ENCODE data around the gene ISOC1. TPM values are rescaled to one million over a fixed set of nuclear protein-coding genes. Genes with fewer than 3 reads are reported as not detected.

The ISOC1 gene
- total RNA-seq, 1 experiment from 2014 or later: 25.7 TPM

DNA sequence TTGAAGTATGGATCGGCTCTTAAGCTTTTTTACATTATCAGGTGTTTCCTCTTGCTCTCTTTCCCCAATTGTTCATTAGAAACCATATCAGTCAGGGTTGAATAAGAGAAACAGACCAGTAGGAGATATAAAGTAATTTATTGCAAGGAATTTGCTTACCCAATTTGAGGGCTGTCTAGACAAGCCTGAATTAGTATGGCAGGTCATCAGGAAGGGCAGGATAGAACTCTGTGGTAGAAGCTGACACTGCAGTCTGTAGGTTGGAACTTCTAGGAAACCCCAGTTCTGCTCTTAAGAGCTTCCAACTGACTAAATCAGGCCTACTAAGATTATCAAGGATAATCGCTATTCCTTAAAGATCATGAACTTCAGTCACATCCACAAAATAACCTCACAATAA, 24.3 kb downstream of the ISOC1 start:
- TF ChIP-seq, protein P1, sequence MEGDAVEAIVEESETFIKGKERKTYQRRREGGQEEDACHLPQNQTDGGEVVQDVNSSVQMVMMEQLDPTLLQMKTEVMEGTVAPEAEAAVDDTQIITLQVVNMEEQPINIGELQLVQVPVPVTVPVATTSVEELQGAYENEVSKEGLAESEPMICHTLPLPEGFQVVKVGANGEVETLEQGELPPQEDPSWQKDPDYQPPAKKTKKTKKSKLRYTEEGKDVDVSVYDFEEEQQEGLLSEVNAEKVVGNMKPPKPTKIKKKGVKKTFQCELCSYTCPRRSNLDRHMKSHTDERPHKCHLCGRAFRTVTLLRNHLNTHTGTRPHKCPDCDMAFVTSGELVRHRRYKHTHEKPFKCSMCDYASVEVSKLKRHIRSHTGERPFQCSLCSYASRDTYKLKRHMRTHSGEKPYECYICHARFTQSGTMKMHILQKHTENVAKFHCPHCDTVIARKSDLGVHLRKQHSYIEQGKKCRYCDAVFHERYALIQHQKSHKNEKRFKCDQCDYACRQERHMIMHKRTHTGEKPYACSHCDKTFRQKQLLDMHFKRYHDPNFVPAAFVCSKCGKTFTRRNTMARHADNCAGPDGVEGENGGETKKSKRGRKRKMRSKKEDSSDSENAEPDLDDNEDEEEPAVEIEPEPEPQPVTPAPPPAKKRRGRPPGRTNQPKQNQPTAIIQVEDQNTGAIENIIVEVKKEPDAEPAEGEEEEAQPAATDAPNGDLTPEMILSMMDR (IDR thresholded peaks at IDR 0.05): no peak
- TF ChIP-seq TCF7L2 (IDR thresholded peaks at IDR 0.05; ENCODE audit: low read depth, low read length) (no peak), POLR2AphosphoS5 (IDR thresholded peaks at IDR 0.05; ENCODE audit: low read depth, low read length) (no peak), SIN3A (IDR thresholded peaks at IDR 0.05; ENCODE audit: borderline replicate concordance, insufficient read depth, low read depth, low read length) (no peak)
- TF ChIP-seq, protein P2, sequence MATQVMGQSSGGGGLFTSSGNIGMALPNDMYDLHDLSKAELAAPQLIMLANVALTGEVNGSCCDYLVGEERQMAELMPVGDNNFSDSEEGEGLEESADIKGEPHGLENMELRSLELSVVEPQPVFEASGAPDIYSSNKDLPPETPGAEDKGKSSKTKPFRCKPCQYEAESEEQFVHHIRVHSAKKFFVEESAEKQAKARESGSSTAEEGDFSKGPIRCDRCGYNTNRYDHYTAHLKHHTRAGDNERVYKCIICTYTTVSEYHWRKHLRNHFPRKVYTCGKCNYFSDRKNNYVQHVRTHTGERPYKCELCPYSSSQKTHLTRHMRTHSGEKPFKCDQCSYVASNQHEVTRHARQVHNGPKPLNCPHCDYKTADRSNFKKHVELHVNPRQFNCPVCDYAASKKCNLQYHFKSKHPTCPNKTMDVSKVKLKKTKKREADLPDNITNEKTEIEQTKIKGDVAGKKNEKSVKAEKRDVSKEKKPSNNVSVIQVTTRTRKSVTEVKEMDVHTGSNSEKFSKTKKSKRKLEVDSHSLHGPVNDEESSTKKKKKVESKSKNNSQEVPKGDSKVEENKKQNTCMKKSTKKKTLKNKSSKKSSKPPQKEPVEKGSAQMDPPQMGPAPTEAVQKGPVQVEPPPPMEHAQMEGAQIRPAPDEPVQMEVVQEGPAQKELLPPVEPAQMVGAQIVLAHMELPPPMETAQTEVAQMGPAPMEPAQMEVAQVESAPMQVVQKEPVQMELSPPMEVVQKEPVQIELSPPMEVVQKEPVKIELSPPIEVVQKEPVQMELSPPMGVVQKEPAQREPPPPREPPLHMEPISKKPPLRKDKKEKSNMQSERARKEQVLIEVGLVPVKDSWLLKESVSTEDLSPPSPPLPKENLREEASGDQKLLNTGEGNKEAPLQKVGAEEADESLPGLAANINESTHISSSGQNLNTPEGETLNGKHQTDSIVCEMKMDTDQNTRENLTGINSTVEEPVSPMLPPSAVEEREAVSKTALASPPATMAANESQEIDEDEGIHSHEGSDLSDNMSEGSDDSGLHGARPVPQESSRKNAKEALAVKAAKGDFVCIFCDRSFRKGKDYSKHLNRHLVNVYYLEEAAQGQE (IDR thresholded peaks at IDR 0.05; ENCODE audit: insufficient read depth in 1 of 2, low read depth in 2 of 2, low read length in 1 of 2): no peak
- POLR2A ChIA-PET: no interaction called here
- Histone ChIP-seq H3K36me3 (ENCODE audit: control insufficient read depth, insufficient read depth, low read length) (no peaks in the 10 kb centered on the region), H3K4me3 (ENCODE audit: low read depth in 2 of 2, low read length in 2 of 2) (no peak overlapping the region), H3K27ac (ENCODE audit: low read length) (no peak overlapping the region), H3K27me3 (ENCODE audit: control insufficient read depth, insufficient read depth, low read length) (no peaks in the 10 kb centered on the region), H3K4me1 (ENCODE audit: control insufficient read depth, insufficient read depth, low read length) (no peaks in the 10 kb centered on the region), H3K9me3 (ENCODE audit: control insufficient read depth, insufficient read depth, low read depth, low read length) (no peaks in the 10 kb centered on the region)
- intact Hi-C loops (cut with micrococcal nuclease; ENCODE audit: unreplicated experiment) (no loop called here), in situ Hi-C loops (cut with HindIII; ENCODE audit: low pct_unique_long_range_greater_than_20kb, low sequenced_read_pairs) (no loop called here)
- no TSS peak for BruUV-seq (replicated peaks)
- DNase-seq (ENCODE audit: low read depth, low spot score) (no peak), ATAC-seq (no peak)
- CTCF ChIA-PET: interaction anchor here (0.6 kb wide), 1 partner anchor 213 kb away, joined by 9 read pairs; no protein-coding TSS in a partner anchor

DNA sequence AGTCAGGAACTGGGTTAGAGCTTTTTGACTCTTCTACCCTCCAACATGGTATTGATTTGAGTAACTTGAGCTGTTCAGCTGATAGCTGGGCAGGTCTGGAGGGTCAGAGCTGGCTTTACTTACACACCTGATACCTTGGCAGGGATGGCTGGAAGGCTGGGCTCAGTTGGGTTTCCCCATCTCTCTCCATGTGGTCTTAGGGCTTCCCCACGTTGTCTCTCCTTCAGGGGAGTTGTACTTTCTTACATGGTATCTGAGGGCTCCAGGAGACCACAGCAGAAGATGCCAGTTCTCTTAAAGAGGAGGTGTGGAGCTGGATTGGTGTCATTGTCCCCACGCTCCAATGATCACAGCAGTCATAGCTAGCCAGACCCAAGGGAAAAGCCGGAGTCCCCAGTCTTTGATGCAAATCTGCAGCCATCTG, 25.6 kb downstream of the ISOC1 start:
- Histone ChIP-seq H3K9me3 (ENCODE audit: control insufficient read depth, insufficient read depth, low read depth, low read length) (no peaks in the 10 kb centered on the region), H3K27me3 (ENCODE audit: control insufficient read depth, insufficient read depth, low read length) (no peaks in the 10 kb centered on the region), H3K4me1 (ENCODE audit: control insufficient read depth, insufficient read depth, low read length) (no peaks in the 10 kb centered on the region), H3K27ac (ENCODE audit: low read length) (no peak overlapping the region), H3K4me3 (ENCODE audit: low read depth in 2 of 2, low read length in 2 of 2) (no peak overlapping the region), H3K36me3 (ENCODE audit: control insufficient read depth, insufficient read depth, low read length) (no peaks in the 10 kb centered on the region)
- no peak for DNase-seq (ENCODE audit: low read depth, low spot score)
- ATAC-seq: no peak
- ChIA-PET CTCF (no interaction called here), POLR2A (no interaction called here)
- TF ChIP-seq, protein P1 (IDR thresholded peaks at IDR 0.05): no peak
- no peak for TF ChIP-seq TCF7L2 (IDR thresholded peaks at IDR 0.05; ENCODE audit: low read depth, low read length)
- no peak for TF ChIP-seq SIN3A (IDR thresholded peaks at IDR 0.05; ENCODE audit: borderline replicate concordance, insufficient read depth, low read depth, low read length)
- TF ChIP-seq, protein P2 (IDR thresholded peaks at IDR 0.05; ENCODE audit: insufficient read depth in 1 of 2, low read depth in 2 of 2, low read length in 1 of 2): no peak
- TF ChIP-seq POLR2AphosphoS5 (IDR thresholded peaks at IDR 0.05; ENCODE audit: low read depth, low read length): no peak
- in situ Hi-C loops (cut with HindIII; ENCODE audit: low pct_unique_long_range_greater_than_20kb, low sequenced_read_pairs): no loop called here
- no TSS peak for BruUV-seq (replicated peaks)
- intact Hi-C loops (cut with micrococcal nuclease; ENCODE audit: unreplicated experiment): loop anchor here (10.0 kb wide), 1 partner anchor 215 kb away; no protein-coding TSS in a partner anchor
